Gastrocnemius medialis (tissue), 4 donors: ENCODE results near the gene KCNIP1. TPM values are rescaled to one million over a fixed set of nuclear protein-coding genes. Genes with fewer than 3 reads are reported as not detected.

ENCODE experiments used
- ATAC-seq, 2 donors: fragments of 150-250 bp; one replicate each; pipeline ENCODE4 v1.9.1; 2016
- DNase-seq, 2 donors: peaks; one replicate each; pipeline ENCODE4 v3.0.0-alpha.2; 2019
- H3K27ac ChIP-seq, 4 donors: fragments of 200-600 bp; sonication (generic); 1 replicate in 1 of 4; 2 replicates in 3 of 4; pipeline ENCODE4 v1.5.1; 2016 to 2018; ENCODE audit warnings: mild to moderate bottlenecking in 2 of 4, moderate library complexity in 1 of 4
- H3K27me3 ChIP-seq, 3 donors: fragments of 200-600 bp; sonication (generic) in 2 of 3; 1 replicate in 1 of 3; 2 replicates in 2 of 3; pipeline versions ENCODE4 v1.5.1 to v1.6.0; 2016 to 2019; ENCODE audit warnings: mild to moderate bottlenecking in 1 of 3, moderate library complexity in 1 of 3
- H3K36me3 ChIP-seq, 2 donors: fragments of 200-600 bp; sonication (generic) in 1 of 2; one replicate each; pipeline ENCODE4 v1.5.1; 2017 to 2018
- H3K4me1 ChIP-seq, 2 donors: fragments of 200-600 bp; sonication (generic) in 1 of 2; one replicate each; pipeline ENCODE4 v1.5.1; 2016 to 2017; ENCODE audit warnings: mild to moderate bottlenecking in 2 of 2
- H3K4me3 ChIP-seq, 4 donors: fragments of 200-600 bp; sonication (generic) in 3 of 4; 1 replicate in 1 of 4; 2 replicates in 3 of 4; pipeline ENCODE4 v1.5.1; 2016 to 2019; ENCODE audit warnings: mild to moderate bottlenecking in 2 of 4
- H3K9me3 ChIP-seq, 3 donors: fragments of 200-600 bp; sonication (generic) in 2 of 3; 1 replicate in 1 of 3; 2 replicates in 2 of 3; pipeline ENCODE4 v1.5.1; 2016 to 2019
- POLR2A ChIP-seq, 2 donors: fragments of 450-650 bp; IDR thresholded peaks; one replicate each; pipeline ENCODE4 v1.6.1; 2017; ENCODE audit warnings: antibody characterized with exemption in 2 of 2, mild to moderate bottlenecking in 2 of 2, moderate library complexity in 2 of 2
- in situ Hi-C, 4 donors: fragments of 200-750 bp; cut with MboI; loops; one replicate each; pipeline versions ENCODE4 v1.15.0 to v1.8.0; 2017; ENCODE audit warnings: low sequenced_read_pairs in 4 of 4
- intact Hi-C: fragments of 100-400 bp; cut with DNase I; formaldehyde crosslinking; loops from one replicate; pipeline ENCODE4 v1.15.1; 2023; ENCODE audit warnings: low total_unique reads
- total RNA-seq, 4 donors: library from RNA; depleted of rRNA; stranded (reverse); fragments of >200 nt; gene quantifications; one replicate each; pipeline versions ENCODE4 v1.1.0 to v1.2.3, GENCODE V29; 2016
- TF ChIP-seq, protein P1 (sequence below), 5 experiments: fragments of 450-650 bp in 3 of 5; fragments of 200-600 bp in 2 of 5; sonication (generic) in 2 of 5; IDR thresholded peaks in 4 of 5; conservative IDR thresholded peaks in 1 of 5; 1 replicate in 4 of 5; 2 replicates in 1 of 5; pipeline ENCODE4 v1.5.1; 2016 to 2019; ENCODE audit warnings: antibody characterized with exemption in 5 of 5, mild to moderate bottlenecking in 3 of 5, moderate library complexity in 3 of 5

Gene KCNIP1
- total RNA-seq, 4 donors from 2014 or later, result not detected

DNA sequence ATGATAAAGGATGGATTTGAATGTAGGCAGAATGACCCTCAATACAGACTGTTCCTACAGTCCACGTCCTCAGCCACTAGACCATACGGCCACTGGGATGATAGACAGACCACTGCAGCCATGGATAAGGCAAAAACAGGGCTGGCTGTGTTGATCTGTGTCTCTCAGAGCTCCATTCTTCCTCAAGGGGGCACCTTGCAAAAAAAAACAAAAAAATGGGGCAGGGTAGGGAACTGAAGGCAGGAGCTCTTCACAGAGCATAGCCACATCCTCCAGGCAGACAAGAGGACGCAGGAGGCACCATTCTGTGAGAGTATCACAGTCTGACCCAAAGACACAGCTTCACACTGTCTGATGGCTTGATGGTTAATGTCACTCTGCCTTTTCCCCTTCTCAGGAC is 218.5 kb downstream of the KCNIP1 start:
- DNase-seq (no peak), ATAC-seq (no peak)
- no peak overlapping the region for H3K27ac ChIP-seq
- H3K4me3 ChIP-seq, result no peak overlapping the region
- intact Hi-C loops, result no loop called here
- H3K27me3 ChIP-seq, result no peaks in the 10 kb centered on the region
- no peaks in the 10 kb centered on the region for H3K4me1 ChIP-seq
- in situ Hi-C loops, result no loop called here
- no peaks in the 10 kb centered on the region for H3K36me3 ChIP-seq
- no peak for TF ChIP-seq POLR2A (IDR thresholded peaks at IDR 0.05)
- TF ChIP-seq, protein P1, sequence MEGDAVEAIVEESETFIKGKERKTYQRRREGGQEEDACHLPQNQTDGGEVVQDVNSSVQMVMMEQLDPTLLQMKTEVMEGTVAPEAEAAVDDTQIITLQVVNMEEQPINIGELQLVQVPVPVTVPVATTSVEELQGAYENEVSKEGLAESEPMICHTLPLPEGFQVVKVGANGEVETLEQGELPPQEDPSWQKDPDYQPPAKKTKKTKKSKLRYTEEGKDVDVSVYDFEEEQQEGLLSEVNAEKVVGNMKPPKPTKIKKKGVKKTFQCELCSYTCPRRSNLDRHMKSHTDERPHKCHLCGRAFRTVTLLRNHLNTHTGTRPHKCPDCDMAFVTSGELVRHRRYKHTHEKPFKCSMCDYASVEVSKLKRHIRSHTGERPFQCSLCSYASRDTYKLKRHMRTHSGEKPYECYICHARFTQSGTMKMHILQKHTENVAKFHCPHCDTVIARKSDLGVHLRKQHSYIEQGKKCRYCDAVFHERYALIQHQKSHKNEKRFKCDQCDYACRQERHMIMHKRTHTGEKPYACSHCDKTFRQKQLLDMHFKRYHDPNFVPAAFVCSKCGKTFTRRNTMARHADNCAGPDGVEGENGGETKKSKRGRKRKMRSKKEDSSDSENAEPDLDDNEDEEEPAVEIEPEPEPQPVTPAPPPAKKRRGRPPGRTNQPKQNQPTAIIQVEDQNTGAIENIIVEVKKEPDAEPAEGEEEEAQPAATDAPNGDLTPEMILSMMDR (IDR thresholded peaks at IDR 0.05 in 4 of 5, conservative IDR thresholded peaks at IDR 0.05 in 1 of 5), result no peak
- H3K9me3 ChIP-seq, result no peaks in the 10 kb centered on the region

DNA sequence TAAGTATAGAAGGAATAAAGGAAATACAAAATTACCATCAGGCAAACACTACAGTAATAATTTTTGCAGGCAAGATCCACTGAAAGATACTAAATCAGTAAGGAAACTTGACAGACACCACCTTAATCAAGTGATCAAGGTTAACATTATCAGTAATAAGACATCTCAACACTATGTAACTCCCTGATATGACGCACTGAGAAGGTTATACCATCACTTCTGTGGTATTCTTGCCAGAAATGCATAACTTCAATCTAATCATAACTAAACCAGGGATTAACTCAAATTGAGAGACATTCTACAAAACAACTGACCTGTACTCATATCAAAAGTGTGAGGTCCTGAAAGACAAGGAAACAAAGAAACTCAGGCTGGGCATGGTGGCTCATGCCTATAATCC is 227.2 kb downstream of the KCNIP1 start:
- TF ChIP-seq, protein P1 (IDR thresholded peaks at IDR 0.05 in 4 of 5, conservative IDR thresholded peaks at IDR 0.05 in 1 of 5), result no peak
- TF ChIP-seq POLR2A (IDR thresholded peaks at IDR 0.05), result no peak
- Histone ChIP-seq H3K27me3 (no peaks in the 10 kb centered on the region), H3K9me3 (no peaks in the 10 kb centered on the region), H3K4me1 (no peaks in the 10 kb centered on the region), H3K36me3 (no peaks in the 10 kb centered on the region), H3K27ac (no peak overlapping the region), H3K4me3 (no peak overlapping the region)
- DNase-seq (no peak), ATAC-seq (no peak)
- intact Hi-C loops, result no loop called here
- in situ Hi-C loops, result loop anchor here in 3 of 4 donors (25.0 kb wide), 1 partner anchor 606 kb away; no protein-coding TSS in a partner anchor

DNA sequence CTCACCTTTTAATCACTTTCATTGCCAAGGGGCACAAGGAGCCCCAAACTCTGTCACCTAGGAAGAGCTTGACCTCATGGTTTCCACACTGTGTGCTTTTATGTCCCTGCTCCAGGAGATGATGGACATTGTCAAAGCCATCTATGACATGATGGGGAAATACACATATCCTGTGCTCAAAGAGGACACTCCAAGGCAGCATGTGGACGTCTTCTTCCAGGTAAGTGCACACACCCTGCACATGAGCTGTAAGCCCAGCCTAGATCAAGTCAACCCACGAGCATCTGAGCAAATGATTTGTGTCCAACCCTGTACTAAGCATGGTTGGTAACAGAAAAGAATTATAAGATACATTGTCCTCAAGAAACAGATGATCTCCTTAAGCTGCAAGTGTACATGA is 228.9 kb downstream of the KCNIP1 start:
- intact Hi-C loops (no loop called here), in situ Hi-C loops (loop anchor here in 3 of 4 donors (25.0 kb wide), 1 partner anchor 605 kb away; no protein-coding TSS in a partner anchor)
- no peak overlapping the region for H3K27ac ChIP-seq
- H3K9me3 ChIP-seq, result no peaks in the 10 kb centered on the region
- no peaks in the 10 kb centered on the region for H3K27me3 ChIP-seq
- no peaks in the 10 kb centered on the region for H3K36me3 ChIP-seq
- H3K4me3 ChIP-seq, result no peak overlapping the region
- TF ChIP-seq, protein P1 (IDR thresholded peaks at IDR 0.05 in 4 of 5, conservative IDR thresholded peaks at IDR 0.05 in 1 of 5), result no peak
- TF ChIP-seq POLR2A (IDR thresholded peaks at IDR 0.05), result no peak
- ATAC-seq (no peak), DNase-seq (no peak)
- no peaks in the 10 kb centered on the region for H3K4me1 ChIP-seq

DNA sequence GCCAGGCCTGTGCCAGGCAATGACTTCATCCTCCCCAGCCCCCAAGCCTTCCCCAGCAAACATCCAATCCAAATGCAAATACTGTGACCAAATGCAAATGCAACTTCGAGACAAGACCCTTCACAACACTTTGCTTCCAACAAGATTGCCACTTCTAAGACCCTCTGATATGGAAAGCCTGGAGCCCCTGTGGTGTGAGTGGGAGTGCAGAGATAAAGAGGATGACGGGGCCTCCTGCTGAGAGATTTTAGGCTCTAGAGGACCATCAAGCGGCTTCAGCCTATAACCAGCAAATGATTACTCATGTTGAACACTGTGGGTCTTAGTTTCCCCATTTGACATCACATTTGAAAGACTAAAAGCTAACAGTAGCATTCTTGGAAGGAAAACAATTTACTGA is 233.1 kb downstream of the KCNIP1 start:
- in situ Hi-C loops (loop anchor here in 3 of 4 donors (25.0 kb wide), 1 partner anchor 600 kb away; no protein-coding TSS in a partner anchor), intact Hi-C loops (no loop called here)
- H3K27ac ChIP-seq, result no peak overlapping the region
- no peaks in the 10 kb centered on the region for H3K4me1 ChIP-seq
- DNase-seq (no peak), ATAC-seq (no peak)
- TF ChIP-seq POLR2A (IDR thresholded peaks at IDR 0.05), result no peak
- TF ChIP-seq, protein P1 (IDR thresholded peaks at IDR 0.05 in 4 of 5, conservative IDR thresholded peaks at IDR 0.05 in 1 of 5), result no peak
- H3K9me3 ChIP-seq, result no peaks in the 10 kb centered on the region
- H3K36me3 ChIP-seq, result no peaks in the 10 kb centered on the region
- H3K27me3 ChIP-seq, result no peaks in the 10 kb centered on the region
- no peak overlapping the region for H3K4me3 ChIP-seq

DNA sequence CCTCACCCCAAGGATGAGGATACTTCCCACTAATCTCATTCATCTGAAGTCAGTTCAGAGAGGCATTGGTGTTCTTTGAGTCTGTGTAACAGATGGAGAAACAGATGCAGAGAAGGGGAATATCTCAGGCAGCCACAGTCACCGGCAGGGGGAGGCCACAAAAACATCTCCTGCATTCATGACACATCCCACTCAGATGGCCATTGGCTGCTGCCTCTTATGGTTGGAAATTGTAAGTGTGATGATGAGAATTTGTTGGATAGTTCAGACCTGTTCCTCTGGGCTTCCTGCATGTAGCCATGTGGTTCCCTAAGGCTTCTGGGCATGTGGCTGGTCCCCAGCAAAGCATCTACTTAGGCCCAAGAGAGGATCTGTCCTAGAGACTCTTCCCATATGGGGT is 233.8 kb downstream of the KCNIP1 start:
- no peaks in the 10 kb centered on the region for H3K4me1 ChIP-seq
- no peaks in the 10 kb centered on the region for H3K9me3 ChIP-seq
- DNase-seq (no peak), ATAC-seq (no peak)
- in situ Hi-C loops, result loop anchor here in 3 of 4 donors (25.0 kb wide), 1 partner anchor 600 kb away; no protein-coding TSS in a partner anchor
- intact Hi-C loops, result no loop called here
- TF ChIP-seq POLR2A (IDR thresholded peaks at IDR 0.05), result no peak
- TF ChIP-seq, protein P1 (IDR thresholded peaks at IDR 0.05 in 4 of 5, conservative IDR thresholded peaks at IDR 0.05 in 1 of 5), result no peak
- no peaks in the 10 kb centered on the region for H3K36me3 ChIP-seq
- H3K4me3 ChIP-seq, result no peak overlapping the region
- no peak overlapping the region for H3K27ac ChIP-seq
- no peaks in the 10 kb centered on the region for H3K27me3 ChIP-seq
